OCI-LY3 (cell line): ENCODE measurements around the gene SRGAP1.

Experiments
- CTCF ChIP-seq: fragments of 200-600, 300-600 bp; sonication (generic); IDR thresholded peaks from 2 replicates; pipeline ENCODE4 v1.5.1; 2014; ENCODE audit warnings: antibody characterized with exemption, low read length, low read depth
- EZH2phosphoT487 ChIP-seq: fragments of 200-600 bp; shearing (Covaris generic); IDR thresholded peaks from 2 replicates; pipeline ENCODE4 v1.6.1; 2018; ENCODE audit warnings: antibody characterized with exemption, mixed run types, low read depth

GRCh38 chr12:64018524-64018923, 174.0 kb downstream of the SRGAP1 start:
- TF ChIP-seq CTCF = no peak
- no peak for TF ChIP-seq EZH2phosphoT487
